GM12891 (cell line): ENCODE results near the gene ARHGAP26.

Source experiments
- DNase-seq: peaks from one replicate; pipeline ENCODE4 v3.0.0; 2011; ENCODE audit warnings: low spot score; ENCODE audit not compliant: insufficient read length
- FAIRE-seq: peaks from 2 replicates; lab custom pipeline; 2011; peaks lifted over from hg19 to GRCh38; lab: Jason Lieb, UNC
- PAX5 ChIP-seq: IDR thresholded peaks from 2 replicates; pipeline ENCODE4 v1.6.1; 2011; ENCODE audit warnings: low read length, moderate library complexity, mild to moderate bottlenecking; ENCODE audit not compliant: insufficient read depth, severe bottlenecking
- POLR2A ChIP-seq: IDR thresholded peaks from 2 replicates; pipeline ENCODE4 v1.6.1; 2011; ENCODE audit warnings: low read depth, low read length, control low read depth
- POLR2AphosphoS5 ChIP-seq: IDR thresholded peaks from 2 replicates; pipeline ENCODE4 v1.6.1; 2011; ENCODE audit warnings: low read depth, low read length, control low read depth
- POU2F2 ChIP-seq: IDR thresholded peaks from 2 replicates; pipeline ENCODE4 v1.6.1; 2011; ENCODE audit warnings: low read depth, mild to moderate bottlenecking, control low read depth, low read length, moderate library complexity
- SPI1 ChIP-seq: IDR thresholded peaks from 2 replicates; pipeline ENCODE4 v1.6.1; 2011; ENCODE audit warnings: low read depth, low read length, control low read depth
- TAF1 ChIP-seq: IDR thresholded peaks from 2 replicates; pipeline ENCODE4 v1.6.1; 2011; ENCODE audit warnings: low read depth, low read length, control low read depth

The ARHGAP26 gene

GRCh38 chr5:142735323-142736246 lies 34.6 kb upstream of the ARHGAP26 start:
- DNase-seq (no peak), FAIRE-seq (no peak)
- TF ChIP-seq SPI1 (no peak), POLR2AphosphoS5 (no peak), POLR2A (no peak), POU2F2 (no peak)

GRCh38 chr5:142736247-142736632 lies 33.9 kb upstream of the ARHGAP26 start:
- no peak for TF ChIP-seq TAF1
- TF ChIP-seq POLR2AphosphoS5: no peak
- no peak for TF ChIP-seq POLR2A
- TF ChIP-seq POU2F2: no peak
- TF ChIP-seq SPI1: no peak
- no peak for TF ChIP-seq PAX5
- no peak for FAIRE-seq
- no peak for DNase-seq

DNA sequence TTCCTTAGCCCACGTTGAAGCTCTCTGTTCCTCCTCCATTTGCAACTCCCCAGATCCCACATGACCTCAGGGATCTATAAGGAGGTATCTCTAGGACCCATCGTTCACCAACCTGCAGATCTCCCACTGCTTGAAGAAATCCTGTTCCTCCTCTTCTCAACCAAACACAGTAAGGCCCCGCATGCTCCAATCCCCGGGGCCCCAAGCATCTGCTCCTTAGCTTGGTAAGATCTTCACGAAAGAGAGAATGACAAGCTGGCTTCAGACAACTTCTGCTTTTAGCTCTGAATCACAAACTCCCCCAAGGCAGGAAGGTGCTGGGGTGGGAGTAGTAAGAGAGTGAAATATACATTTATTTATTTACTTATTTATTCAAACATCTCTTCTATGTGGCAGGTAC lies 33.0 kb upstream of the ARHGAP26 start:
- TF ChIP-seq SPI1 (no peak), POLR2A (no peak), TAF1 (no peak), POU2F2 (no peak), POLR2AphosphoS5 (no peak), PAX5 (no peak)
- DNase-seq (no peak), FAIRE-seq (no peak)

DNA sequence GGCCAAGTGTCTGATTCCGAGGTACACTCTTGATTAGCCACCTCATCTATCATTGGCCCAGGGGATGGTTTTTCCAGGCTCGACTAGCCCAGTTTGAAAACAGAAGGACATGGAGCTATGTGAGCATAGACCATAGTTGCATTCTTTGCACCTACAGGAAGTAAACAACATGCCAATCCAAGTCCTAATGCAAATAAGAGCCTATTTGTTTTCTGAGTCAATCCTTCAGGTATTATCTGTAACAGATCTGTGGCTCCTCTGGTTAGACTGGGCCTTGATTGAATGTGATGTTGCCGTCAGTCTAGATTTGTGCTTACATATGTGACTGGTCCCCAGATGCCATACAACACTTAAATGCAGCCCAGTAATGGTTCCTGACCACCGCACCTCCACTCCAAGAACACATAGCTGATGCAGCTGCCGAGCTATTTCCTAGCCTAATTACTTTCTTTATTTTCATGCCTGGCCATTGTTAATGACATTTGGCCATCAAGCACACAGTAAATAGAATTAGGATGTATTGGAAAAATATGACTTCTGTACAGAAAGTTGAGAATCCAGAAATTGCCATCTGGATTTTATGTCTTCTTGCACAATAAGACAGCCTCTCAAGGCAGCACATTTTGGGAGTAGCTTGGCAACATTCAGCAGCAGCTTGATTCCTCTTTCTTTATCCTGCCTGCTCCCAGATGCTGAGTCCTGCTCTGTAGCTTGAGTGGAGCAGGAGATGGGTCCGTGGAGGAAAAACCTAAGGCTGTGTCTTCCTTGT lies 29.5 kb upstream of the ARHGAP26 start:
- TF ChIP-seq PAX5: no peak
- TF ChIP-seq TAF1: no peak
- no peak for TF ChIP-seq POLR2AphosphoS5
- no peak for TF ChIP-seq POU2F2
- TF ChIP-seq SPI1: no peak
- no peak for TF ChIP-seq POLR2A
- FAIRE-seq (no peak), DNase-seq (no peak)

DNA sequence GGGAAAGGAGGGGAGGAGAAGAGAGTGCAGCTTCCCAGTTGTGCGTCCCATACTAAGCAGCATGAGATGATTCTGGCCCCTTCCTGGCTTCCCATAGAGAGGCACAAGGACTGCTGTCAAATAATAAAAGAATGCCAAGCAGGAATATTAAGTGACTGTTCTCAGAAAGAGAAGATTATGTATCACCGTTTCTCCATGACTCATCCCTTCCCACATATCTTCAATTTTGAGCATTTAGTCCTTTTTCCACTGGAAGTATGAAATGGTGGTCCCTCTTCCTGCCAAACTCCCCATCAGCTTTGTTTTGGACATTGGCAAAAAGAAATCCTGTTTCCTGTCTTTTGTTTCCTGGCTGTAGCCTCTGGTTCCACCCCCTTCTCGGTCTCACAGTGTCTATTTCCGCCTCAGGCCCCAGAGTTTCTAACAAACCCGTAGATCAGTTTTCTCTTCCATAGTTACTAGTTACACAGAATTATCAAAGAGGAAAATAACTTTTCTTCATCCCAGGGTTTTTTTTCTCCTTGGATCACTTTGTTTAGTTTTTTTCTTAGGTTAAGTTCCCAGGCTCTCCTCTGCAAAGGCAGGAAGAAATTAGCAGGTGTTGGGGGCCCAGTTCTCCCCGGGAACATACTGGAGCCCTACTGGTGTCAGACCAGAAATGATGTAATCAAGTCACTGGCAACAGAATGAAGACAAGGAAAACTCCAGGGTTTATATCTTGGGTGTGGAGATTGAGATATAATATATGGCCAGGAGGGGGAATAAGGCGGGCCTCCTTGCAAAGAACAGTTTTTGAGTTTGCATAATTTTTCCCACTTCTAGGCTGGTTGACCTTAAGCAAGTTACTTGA lies 26.4 kb upstream of the ARHGAP26 start:
- TF ChIP-seq POLR2AphosphoS5 (no peak), POLR2A (no peak), PAX5 (no peak), SPI1 (no peak)
- no peak for FAIRE-seq
- no peak for DNase-seq

- FAIRE-seq (no peak), DNase-seq (no peak)
- TF ChIP-seq POU2F2: no peak
- TF ChIP-seq PAX5: no peak
- TF ChIP-seq TAF1: no peak
These were observed 24.9 kb upstream of the ARHGAP26 start for GRCh38 chr5:142745268-142745667.

DNA sequence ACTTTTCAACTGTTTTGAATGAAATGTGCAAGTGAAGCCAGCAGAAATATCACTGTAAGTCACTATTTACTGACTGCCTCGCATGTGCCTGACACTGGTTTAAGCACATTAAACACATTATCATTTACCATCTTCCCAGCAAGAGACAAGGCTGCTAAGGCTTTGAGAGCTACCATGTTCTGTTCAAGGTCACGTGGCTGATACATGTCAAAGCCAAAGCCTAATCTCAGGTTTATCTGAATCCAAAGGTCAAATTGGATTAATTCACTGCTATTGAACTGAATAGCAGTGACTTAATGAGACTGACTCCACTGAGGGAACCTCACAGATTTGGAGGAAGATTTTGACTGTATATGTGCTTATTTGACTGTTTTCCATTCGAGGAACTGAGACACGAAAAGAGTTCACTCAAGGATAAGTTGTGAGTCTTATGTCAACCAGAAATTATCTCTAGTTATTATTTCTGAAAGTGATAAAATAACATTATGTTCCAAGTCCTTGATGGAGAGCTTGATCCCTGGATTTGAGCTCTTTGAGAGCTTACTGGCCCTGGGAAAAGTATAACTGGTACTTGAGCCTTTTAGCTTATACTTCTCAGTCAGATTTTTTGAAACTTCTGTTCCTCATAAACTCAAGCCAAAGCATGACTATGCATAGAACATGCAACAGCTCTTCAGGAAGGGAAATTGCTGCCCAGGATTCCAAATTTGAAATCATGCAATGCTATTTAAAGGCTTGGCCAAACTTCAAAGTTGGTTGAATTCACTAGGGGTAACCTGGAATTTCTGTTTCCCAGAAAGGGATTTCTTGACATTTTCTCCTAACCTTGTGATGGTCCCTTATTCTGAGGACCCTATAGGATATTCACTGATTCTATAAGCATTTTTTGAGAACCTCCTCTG lies 23.4 kb upstream of the ARHGAP26 start:
- no peak for FAIRE-seq
- DNase-seq: no peak
- no peak for TF ChIP-seq PAX5
- TF ChIP-seq POU2F2: no peak
- TF ChIP-seq POLR2A: no peak
- no peak for TF ChIP-seq SPI1
- TF ChIP-seq POLR2AphosphoS5: no peak
- TF ChIP-seq TAF1: no peak

GRCh38 chr5:142748132-142748531 lies 22.0 kb upstream of the ARHGAP26 start:
- DNase-seq: no peak
- TF ChIP-seq POU2F2: no peak
- no peak for TF ChIP-seq POLR2AphosphoS5
- TF ChIP-seq SPI1: no peak
- no peak for TF ChIP-seq PAX5
- no peak for TF ChIP-seq TAF1
- TF ChIP-seq POLR2A: no peak
- no peak for FAIRE-seq
